GM12878 (cell line): ENCODE data around the gene DIS3L2. TPM values are rescaled to one million over a fixed set of nuclear protein-coding genes. Genes with fewer than 3 reads are reported as not detected.

Experiments used
- ATAC-seq: fragments of 200-7000 bp; cut with Tn5 transposase; 3 replicates; pipeline ENCODE4 v1.9.1; 2020; ENCODE audit warnings: mild to moderate bottlenecking, moderate library complexity
- BruUV-seq: library from RNA; stranded (reverse); fragments of 400-500 nt; replicated peaks from 2 replicates; lab custom pipeline; 2021; lab: Mats Ljungman, UMichigan
- CTCF ChIA-PET: fragments of 300-600 bp; sonication (Branson Sonifier 250); formaldehyde crosslinking; extraction: SDS; loops from one replicate; lab custom pipeline; 2021; ENCODE audit warnings: inconsistent platforms; lab: Yijun Ruan, JAX
- POLR2A ChIA-PET: fragments of 350-600 bp; formaldehyde crosslinking; extraction: SDS; loops from one replicate; lab custom pipeline; 2021; ENCODE audit warnings: inconsistent platforms; lab: Charles Lee
- RAD21 ChIA-PET: fragments of 300-600 bp; sonication (Branson Sonifier 250); formaldehyde crosslinking; loops from one replicate; lab custom pipeline; 2023; ENCODE audit warnings: antibody characterized with exemption; ENCODE audit not compliant: unreplicated experiment; lab: Charles Lee
- SMC1A ChIA-PET: fragments of 300-600 bp; sonication (Branson Sonifier 250); formaldehyde crosslinking; loops from one replicate; lab custom pipeline; 2023; ENCODE audit not compliant: unreplicated experiment, uncharacterized antibody; lab: Charles Lee
- DNase-seq: peaks from one replicate; pipeline ENCODE4 v3.0.0-alpha.2; 2011; ENCODE audit warnings: low read depth, low spot score
- FAIRE-seq: peaks from 3 replicates; lab custom pipeline; 2011; peaks lifted over from hg19 to GRCh38; lab: Jason Lieb, UNC
- H2AFZ ChIP-seq: 2 replicates; pipeline ENCODE4 v1.6.0; 2011; ENCODE audit warnings: low read depth, low read length, control low read depth; ENCODE audit not compliant: control insufficient read depth
- H3K27ac ChIP-seq: 2 replicates; pipeline ENCODE4 v1.5.1; 2011; ENCODE audit warnings: control low read depth; ENCODE audit not compliant: control insufficient read depth, insufficient read depth
- H3K27me3 ChIP-seq, 2 experiments: replicated peaks in 1 of 2; 2 replicates each; pipeline versions ENCODE4 v1.6.0 to v1.6.1; 2011; ENCODE audit warnings: low read length in 1 of 2; ENCODE audit not compliant: control insufficient read depth in 2 of 2, insufficient read depth in 2 of 2
- H3K36me3 ChIP-seq, 2 experiments: 2 replicates each; pipeline ENCODE4 v1.5.1; 2011; ENCODE audit warnings: low read length in 1 of 2; ENCODE audit not compliant: control insufficient read depth in 2 of 2, insufficient read depth in 2 of 2
- H3K4me1 ChIP-seq: 2 replicates; pipeline ENCODE4 v1.6.1; 2011; ENCODE audit warnings: mild to moderate bottlenecking, low read length, moderate library complexity, mixed read lengths; ENCODE audit not compliant: control insufficient read depth, insufficient read depth
- H3K4me2 ChIP-seq: 2 replicates; pipeline ENCODE4 v1.6.0; 2011; ENCODE audit warnings: control low read depth; ENCODE audit not compliant: control insufficient read depth, insufficient read depth
- H3K4me3 ChIP-seq: fragments of 200-600 bp; sonication (generic); 2 replicates; pipeline ENCODE4 v1.5.1; 2016
- H3K79me2 ChIP-seq: 2 replicates; pipeline ENCODE4 v1.6.0; 2011; ENCODE audit warnings: low read length; ENCODE audit not compliant: control insufficient read depth, insufficient read depth
- H3K9ac ChIP-seq: 2 replicates; pipeline ENCODE4 v1.8.0; 2011; ENCODE audit warnings: low read length, control low read depth, mixed read lengths; ENCODE audit not compliant: control insufficient read depth, insufficient read depth
- H3K9me3 ChIP-seq: replicated peaks from 3 replicates; pipeline ENCODE4 v1.5.1; 2011; ENCODE audit warnings: mild to moderate bottlenecking, low read length; ENCODE audit not compliant: control insufficient read depth, insufficient read depth
- H4K20me1 ChIP-seq: 2 replicates; pipeline ENCODE4 v1.6.0; 2011; ENCODE audit not compliant: control insufficient read depth, insufficient read depth
- BACH1 ChIP-seq: fragments of 450-650 bp; IDR thresholded peaks from 2 replicates; pipeline ENCODE4 v1.6.1; 2017; ENCODE audit warnings: mild to moderate bottlenecking, borderline replicate concordance
- CTCF ChIP-seq, 3 experiments: IDR thresholded peaks in 2 of 3; conservative IDR thresholded peaks in 1 of 3; 2 replicates each; pipeline ENCODE4 v1.5.1; 2011; ENCODE audit warnings: low read depth in 3 of 3, low read length in 3 of 3, mild to moderate bottlenecking in 3 of 3, control low read depth in 2 of 3, moderate library complexity in 2 of 3, inconsistent platforms in 1 of 3, mixed read lengths in 1 of 3; ENCODE audit not compliant: control insufficient read depth in 2 of 3, insufficient read depth in 1 of 3; ENCODE audit errors: extremely low read depth in 1 of 3
- GABPA ChIP-seq: IDR thresholded peaks from 2 replicates; pipeline ENCODE4 v1.6.1; 2014; ENCODE audit warnings: antibody characterized with exemption, low read depth, mild to moderate bottlenecking, inconsistent platforms
- PAX8 ChIP-seq: fragments of 450-650 bp; IDR thresholded peaks from 2 replicates; pipeline ENCODE4 v1.6.1; 2017; ENCODE audit warnings: mild to moderate bottlenecking, moderate library complexity
- STAT1 ChIP-seq: fragments of 450-650 bp; conservative IDR thresholded peaks from 2 replicates; pipeline ENCODE4 v1.6.1; 2014; ENCODE audit warnings: antibody characterized with exemption, mild to moderate bottlenecking
- TCF3 ChIP-seq: IDR thresholded peaks from 2 replicates; pipeline ENCODE4 v1.6.1; 2012; ENCODE audit warnings: low read depth, mild to moderate bottlenecking, low read length, borderline replicate concordance; ENCODE audit not compliant: insufficient read depth
- WGBS: methylation state at CpG from one replicate; pipeline ENCODE4 v1.1.6; 2016; ENCODE audit warnings: low lambda C conversion rate; ENCODE audit not compliant: insufficient replicate concordance, insufficient coverage; ENCODE audit errors: missing lambda C conversion rate; 5-methylcytosine and 5-hydroxymethylcytosine counted together
- in situ Hi-C: fragments of 300-500 bp; cut with MboI; formaldehyde crosslinking; loops from 9 replicates; pipeline ENCODE4 v1.14.3; 2018; ENCODE audit warnings: mixed read lengths
- intact Hi-C: fragments of 100-400 bp; cut with micrococcal nuclease; formaldehyde crosslinking; loops from one replicate; pipeline ENCODE4 v1.14.2; 2022; ENCODE audit not compliant: unreplicated experiment
- polyA plus RNA-seq, 11 experiments: library from polyadenylated mRNA; depleted of rRNA in 4 of 11; unstranded in 6 of 11; stranded (reverse) in 5 of 11; fragments of >200 nt; fragmentation: Nextera tagmentation in 4 of 11; fragmentation: Illumina TruSeq in 1 of 11; extraction: Ambion mirVana in 4 of 11; extraction: Trizol in 1 of 11; gene quantifications; 1 replicate in 1 of 11; 2 replicates in 10 of 11; pipeline versions ENCODE4 v1.2.1 to v1.2.3, GENCODE V29; 2011 to 2016; ENCODE audit warnings: inconsistent platforms in 2 of 11, missing spikeins in 2 of 11, low read depth in 1 of 11
- total RNA-seq, 4 experiments: library from RNA; depleted of rRNA in 3 of 4; stranded (reverse); fragments of >200 nt in 3 of 4; fragmentation: Illumina TruSeq in 1 of 4; extraction: Trizol in 1 of 4; gene quantifications; 2 replicates each; pipeline versions ENCODE4 v1.2.1 to v1.2.3, GENCODE V29; 2013 to 2021

Gene DIS3L2
- total and polyA plus RNA-seq, 10 of the 15 experiments (the other 5 are each of a cell fraction or from before 2014, with no cell fraction given), result 3.5 to 27.1 (median 16.0) TPM

GRCh38 chr2:231970461-231970860 lies 8.9 kb downstream of the DIS3L2 start (continued):
- TF ChIP-seq GABPA (no peak), TCF3 (no peak)
- TF ChIP-seq, all 136 proteins: peak for 0

GRCh38 chr2:231975001-231975400 lies 13.5 kb downstream of the DIS3L2 start:
- H3K9ac ChIP-seq, result no peak overlapping the region
- no peaks in the 10 kb centered on the region for H4K20me1 ChIP-seq
- SMC1A ChIA-PET, result interaction anchor here (0.6 kb wide), 1 partner anchor 46 kb away, joined by 3 read pairs; no protein-coding TSS in a partner anchor
- DNase-seq, result no peak
- POLR2A ChIA-PET, result interaction anchor here (0.7 kb wide), 1 partner anchor 18 kb away, joined by 4 read pairs; no protein-coding TSS in a partner anchor
- CTCF ChIA-PET, result interaction anchor here (0.6 kb wide), 1 partner anchor 352 kb away, joined by 3 read pairs; no protein-coding TSS in a partner anchor
- H3K36me3 ChIP-seq, result peaks cover 0 to 3% of the 10 kb centered on the region in 2 experiments; a peak in 1 of 4 replicates
- no peaks in the 10 kb centered on the region for H3K27me3 ChIP-seq
- no peaks in the 10 kb centered on the region; the same call in 1 of the 2 replicates for H3K79me2 ChIP-seq
- no peak for FAIRE-seq
- no peak overlapping the region for H3K4me2 ChIP-seq
- TF ChIP-seq STAT1, result no peak
- TF ChIP-seq BACH1, result no peak
- TF ChIP-seq PAX8, result no peak
- TF ChIP-seq CTCF (IDR thresholded peaks at IDR 0.05 in 2 of 3, conservative IDR thresholded peaks at IDR 0.05 in 1 of 3; ENCODE audit: control insufficient read depth in 2 of 3, extremely low read depth in 1 of 3, insufficient read depth in 1 of 3, low read depth in 3 of 3, low read length in 3 of 3), result no peak
- peaks cover under 1% of the 10 kb centered on the region; the same call in 1 of the 3 replicates for H3K9me3 ChIP-seq
- no peak for ATAC-seq
- no peak overlapping the region for H2AFZ ChIP-seq
- WGBS, result 92% methylated on average over 2 of the region's 2 CpGs
- H3K27ac ChIP-seq, result no peak overlapping the region
- intact Hi-C loops (no loop called here), in situ Hi-C loops (no loop called here)
- no peaks in the 10 kb centered on the region for H3K4me1 ChIP-seq
- no TSS peak for BruUV-seq
- RAD21 ChIA-PET, result no interaction called here
- no peak overlapping the region for H3K4me3 ChIP-seq
